Measurements from ENCODE around the gene CYFIP1. TPM values are rescaled to one million over a fixed set of nuclear protein-coding genes. Genes with fewer than 3 reads are reported as not detected.

CYFIP1 gene
- total RNA-seq, 2 experiments from 2014 or later: 8.8 to 9.3 TPM

DNA sequence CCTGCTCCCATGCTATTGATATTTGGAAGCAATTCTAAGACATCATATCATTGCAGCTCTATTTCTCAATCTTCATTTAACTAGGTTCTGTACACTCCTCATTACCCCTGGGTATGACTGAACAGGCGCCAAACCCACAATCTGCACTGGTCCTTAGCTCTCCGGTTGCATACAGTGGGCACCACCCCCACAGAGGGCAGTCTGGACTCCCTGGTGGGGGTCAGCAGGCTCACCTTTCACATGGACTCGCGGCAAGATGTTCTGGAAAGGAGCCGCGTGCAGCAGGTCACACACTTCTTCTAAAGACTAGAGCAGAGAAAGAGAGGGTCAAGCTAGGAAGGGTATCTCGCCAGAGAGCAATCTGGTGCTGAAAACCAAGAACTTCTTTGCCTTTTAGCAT lies 105.2 kb downstream of the CYFIP1 start:
- H3K36me3 Mint-ChIP-seq (ENCODE audit: low read depth): peaks cover 4% of the 10 kb centered on the region

DNA sequence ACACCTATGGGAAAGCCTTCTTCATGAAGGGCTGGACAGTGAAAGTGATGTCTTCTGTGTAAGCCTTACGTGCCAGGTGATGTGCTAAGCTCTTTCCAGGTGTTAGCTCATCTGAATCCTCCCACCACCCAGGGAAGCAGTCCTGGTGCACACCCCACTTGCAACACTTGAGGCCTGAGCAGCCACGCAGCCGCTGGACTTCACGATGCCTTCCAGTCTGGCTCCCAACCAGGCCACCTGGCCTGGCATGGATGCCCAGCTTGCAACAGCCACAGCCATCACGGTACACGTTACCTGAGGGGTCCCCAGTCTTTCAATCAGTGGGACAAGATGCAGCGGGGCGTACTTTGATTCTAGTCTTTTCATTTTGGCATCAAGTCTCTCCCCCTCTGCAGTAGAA lies 105.9 kb downstream of the CYFIP1 start:
- Mint-ChIP-seq H3K9me3 (ENCODE audit: insufficient read depth) (no peaks in the 10 kb centered on the region), H3K4me3 (no peak overlapping the region), H3K27me3 (ENCODE audit: low read depth) (no peaks in the 10 kb centered on the region), H3K27ac (no peak overlapping the region), H3K4me1 (ENCODE audit: low read depth) (no peaks in the 10 kb centered on the region), H3K36me3 (ENCODE audit: low read depth) (peaks cover 7% of the 10 kb centered on the region)
- DNase-seq: no peak
- ATAC-seq: no peak
- POLR2A ChIA-PET: no interaction called here
- CTCF ChIA-PET: no interaction called here

More for the DNA sequence above, 105.2 kb downstream of the CYFIP1 start:
- H3K4me1 Mint-ChIP-seq (ENCODE audit: low read depth): no peaks in the 10 kb centered on the region
- H3K27me3 Mint-ChIP-seq (ENCODE audit: low read depth): no peaks in the 10 kb centered on the region
- POLR2A ChIA-PET: no interaction called here
- CTCF ChIA-PET: no interaction called here
- no peak overlapping the region for H3K27ac Mint-ChIP-seq
- H3K9me3 Mint-ChIP-seq (ENCODE audit: insufficient read depth): no peaks in the 10 kb centered on the region
- no peak overlapping the region for H3K4me3 Mint-ChIP-seq
- ATAC-seq (no peak), DNase-seq (no peak)

DNA sequence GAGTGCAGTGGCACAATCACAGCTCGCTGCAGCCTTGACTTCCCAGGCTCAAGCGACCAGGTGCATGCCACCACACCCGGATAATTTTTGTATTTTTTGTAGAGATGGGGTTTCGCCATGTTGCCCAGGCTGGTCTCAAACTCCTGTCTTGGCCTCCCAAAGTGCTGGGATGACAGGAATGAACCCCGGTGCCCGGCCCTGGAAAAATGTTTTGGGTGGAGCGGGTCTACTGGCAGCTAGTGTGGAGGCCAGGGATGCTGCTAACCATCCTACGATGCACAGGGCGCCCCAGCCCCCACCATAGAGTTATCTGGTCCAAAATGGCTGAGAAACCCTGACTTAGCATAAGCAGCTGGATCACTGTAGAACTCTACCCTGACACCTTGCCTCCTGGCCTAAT lies 106.3 kb downstream of the CYFIP1 start:
- H3K27me3 Mint-ChIP-seq (ENCODE audit: low read depth): no peaks in the 10 kb centered on the region
- H3K4me1 Mint-ChIP-seq (ENCODE audit: low read depth): no peaks in the 10 kb centered on the region
- ChIA-PET CTCF (no interaction called here), POLR2A (no interaction called here)
- H3K9me3 Mint-ChIP-seq (ENCODE audit: insufficient read depth): no peaks in the 10 kb centered on the region
- ATAC-seq: no peak
- H3K27ac Mint-ChIP-seq: no peak overlapping the region
- no peak for DNase-seq
- no peak overlapping the region for H3K4me3 Mint-ChIP-seq
- H3K36me3 Mint-ChIP-seq (ENCODE audit: low read depth): peaks cover 11% of the 10 kb centered on the region

DNA sequence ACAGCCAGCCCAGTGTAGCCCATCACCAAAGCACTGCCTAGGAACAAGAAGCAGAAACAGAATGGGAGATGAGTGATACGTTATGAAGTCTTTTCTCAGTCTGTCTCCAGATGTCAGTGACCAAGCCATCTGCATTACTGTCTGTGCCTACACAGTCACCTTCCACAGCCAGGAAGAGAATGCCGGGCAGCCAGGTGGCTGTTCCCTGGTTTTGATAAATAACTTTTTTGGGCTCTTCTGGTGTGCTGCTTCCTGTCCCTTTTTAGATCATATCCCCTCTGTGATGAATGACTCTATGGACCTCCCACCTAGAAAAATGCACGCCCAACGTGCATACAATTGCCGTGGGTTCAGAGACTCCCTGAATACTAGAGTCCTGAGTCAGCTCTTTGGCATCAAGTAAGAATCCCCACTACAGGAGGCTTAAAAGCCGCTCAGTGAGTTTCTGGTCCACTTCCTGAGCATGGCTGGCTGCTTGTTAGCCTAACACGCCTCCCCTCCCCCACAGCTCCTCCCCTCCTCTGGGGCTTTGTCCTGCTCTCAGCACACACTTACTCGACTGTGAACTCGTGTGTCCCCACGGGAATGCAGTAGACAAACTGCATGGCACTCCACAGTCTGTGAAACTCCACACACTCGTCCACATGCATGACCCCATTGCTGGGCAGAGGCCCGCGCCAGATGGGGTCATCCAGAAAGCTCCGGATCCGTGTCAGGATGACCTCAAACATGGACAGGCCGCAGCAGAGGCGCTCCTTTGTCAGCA lies 107.0 kb downstream of the CYFIP1 start:
- ATAC-seq: no peak
- no peak for DNase-seq

DNA sequence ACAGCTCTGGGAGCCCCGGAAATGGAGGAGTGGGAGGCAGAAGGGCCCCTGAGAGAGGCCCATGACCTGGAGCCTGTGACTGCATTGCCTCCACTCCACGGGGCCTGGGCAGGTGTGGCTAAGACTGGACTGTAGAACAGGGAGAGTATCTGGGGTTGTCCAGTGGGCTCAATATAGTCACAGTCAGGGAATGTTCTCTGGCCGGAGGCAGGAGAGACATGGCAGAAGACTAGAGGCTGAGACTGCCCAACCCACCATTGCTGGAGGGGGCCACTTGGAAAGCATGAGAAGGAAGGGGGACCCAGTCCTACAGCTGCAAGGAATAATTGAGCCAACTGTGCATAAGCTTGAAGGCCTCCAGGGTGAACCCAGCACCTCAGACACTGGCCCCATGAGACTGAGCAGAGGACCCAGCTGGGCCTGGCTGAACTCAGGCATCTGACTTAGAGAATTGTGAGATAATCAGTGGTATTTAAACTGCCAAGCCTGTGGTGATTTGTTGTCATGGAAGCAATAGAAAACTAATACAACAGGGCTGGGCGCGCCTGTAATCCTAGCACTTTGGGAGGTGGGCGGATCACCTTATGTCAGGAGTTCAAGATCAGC lies 108.6 kb downstream of the CYFIP1 start:
- Mint-ChIP-seq H3K36me3 (ENCODE audit: low read depth) (peaks cover 24% of the 10 kb centered on the region), H3K4me1 (ENCODE audit: low read depth) (no peaks in the 10 kb centered on the region), H3K9me3 (ENCODE audit: insufficient read depth) (no peaks in the 10 kb centered on the region), H3K27ac (no peak overlapping the region), H3K4me3 (no peak overlapping the region), H3K27me3 (ENCODE audit: low read depth) (no peaks in the 10 kb centered on the region)
- POLR2A ChIA-PET: no interaction called here
- CTCF ChIA-PET: no interaction called here
- ATAC-seq (no peak), DNase-seq (no peak)

More for the DNA sequence above, 107.0 kb downstream of the CYFIP1 start:
- ChIA-PET CTCF (no interaction called here), POLR2A (no interaction called here)
- Mint-ChIP-seq H3K9me3 (ENCODE audit: insufficient read depth) (no peaks in the 10 kb centered on the region), H3K27ac (no peak overlapping the region), H3K36me3 (ENCODE audit: low read depth) (peaks cover 14% of the 10 kb centered on the region), H3K4me3 (no peak overlapping the region), H3K4me1 (ENCODE audit: low read depth) (no peaks in the 10 kb centered on the region), H3K27me3 (ENCODE audit: low read depth) (no peaks in the 10 kb centered on the region)

DNA sequence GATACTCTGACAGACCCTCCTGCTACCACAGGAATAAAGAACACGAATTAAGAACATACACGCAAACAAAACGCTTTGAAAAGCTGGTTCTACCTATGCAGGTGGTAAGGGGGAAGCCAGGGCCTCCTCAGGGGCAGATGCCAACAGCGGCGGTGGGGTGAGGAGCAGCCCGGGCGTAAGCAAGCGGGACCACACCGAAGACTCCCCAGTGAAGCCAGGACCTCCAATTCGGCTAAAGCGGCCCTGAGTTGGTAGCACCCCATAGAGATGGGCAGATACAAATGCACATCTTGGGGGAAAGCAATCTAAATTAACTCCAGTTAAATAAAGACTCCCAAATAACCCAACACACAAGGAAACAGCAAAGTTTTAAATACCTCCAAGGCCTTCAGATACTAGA lies 109.3 kb downstream of the CYFIP1 start:
- no peak for ATAC-seq
- ChIA-PET CTCF (no interaction called here), POLR2A (no interaction called here)
- H3K27ac Mint-ChIP-seq: no peak overlapping the region
- H3K27me3 Mint-ChIP-seq (ENCODE audit: low read depth): no peaks in the 10 kb centered on the region
- no peaks in the 10 kb centered on the region for H3K9me3 Mint-ChIP-seq (ENCODE audit: insufficient read depth)
- H3K4me3 Mint-ChIP-seq: no peak overlapping the region
- peaks cover 31% of the 10 kb centered on the region for H3K36me3 Mint-ChIP-seq (ENCODE audit: low read depth)
- no peak for DNase-seq
- peaks cover 2% of the 10 kb centered on the region for H3K4me1 Mint-ChIP-seq (ENCODE audit: low read depth)

DNA sequence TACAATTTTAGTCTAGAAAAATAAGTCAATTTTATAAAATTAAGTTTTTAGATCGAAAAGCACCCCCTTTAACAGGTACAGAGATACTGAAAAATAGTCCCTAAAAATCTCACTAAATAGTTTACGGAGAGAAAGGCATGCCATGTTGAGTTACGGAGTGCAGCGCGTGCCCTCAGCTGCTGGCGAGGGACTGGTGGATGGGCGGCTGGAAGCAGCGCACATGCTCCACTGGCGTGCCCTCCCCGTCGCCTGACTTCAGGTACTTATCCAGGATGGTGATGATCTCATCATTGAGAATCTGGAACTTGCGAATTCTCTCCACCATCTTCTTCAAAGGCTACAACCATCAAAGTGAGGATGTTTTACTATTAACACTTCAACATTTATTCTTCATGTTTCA lies 110.3 kb downstream of the CYFIP1 start:
- H3K9me3 Mint-ChIP-seq (ENCODE audit: insufficient read depth): no peaks in the 10 kb centered on the region
- peaks cover 36% of the 10 kb centered on the region for H3K36me3 Mint-ChIP-seq (ENCODE audit: low read depth)
- H3K27ac Mint-ChIP-seq: no peak overlapping the region
- CTCF ChIA-PET: no interaction called here
- H3K27me3 Mint-ChIP-seq (ENCODE audit: low read depth): no peaks in the 10 kb centered on the region
- no peak for DNase-seq
- POLR2A ChIA-PET: interaction anchor here (1.1 kb wide), 1 partner anchor 29 kb away, joined by 3 read pairs; no protein-coding TSS in a partner anchor
- no peak overlapping the region for H3K4me3 Mint-ChIP-seq
- no peak for ATAC-seq
- peaks cover 3% of the 10 kb centered on the region for H3K4me1 Mint-ChIP-seq (ENCODE audit: low read depth)

DNA sequence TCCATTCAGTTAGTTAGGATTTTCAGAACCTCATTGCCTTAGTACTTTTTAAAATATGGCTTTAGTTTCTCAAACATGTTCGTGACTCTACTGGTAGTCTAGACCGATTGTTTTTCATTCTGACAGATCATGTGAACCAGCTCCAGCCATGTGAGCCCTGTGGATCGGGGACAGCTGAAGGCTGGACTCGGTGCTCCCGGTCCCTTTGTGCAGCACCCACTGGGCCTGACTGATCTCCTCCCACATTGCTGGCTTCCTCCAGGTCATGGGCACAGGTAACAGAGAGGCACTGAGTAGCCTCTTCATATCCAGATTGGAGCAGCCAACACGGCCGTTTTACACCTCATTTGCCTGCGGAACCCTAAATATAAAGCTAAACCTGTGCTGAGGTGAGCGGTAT lies 111.2 kb downstream of the CYFIP1 start:
- Mint-ChIP-seq H3K4me1 (ENCODE audit: low read depth) (peaks cover 3% of the 10 kb centered on the region), H3K4me3 (no peak overlapping the region), H3K36me3 (ENCODE audit: low read depth) (peaks cover 44% of the 10 kb centered on the region), H3K9me3 (ENCODE audit: insufficient read depth) (no peaks in the 10 kb centered on the region), H3K27me3 (ENCODE audit: low read depth) (no peaks in the 10 kb centered on the region), H3K27ac (no peak overlapping the region)
- no peak for ATAC-seq
- no peak for DNase-seq
- ChIA-PET POLR2A (interaction anchor here (1.1 kb wide), 1 partner anchor 28 kb away, joined by 3 read pairs; no protein-coding TSS in a partner anchor), CTCF (no interaction called here)

DNA sequence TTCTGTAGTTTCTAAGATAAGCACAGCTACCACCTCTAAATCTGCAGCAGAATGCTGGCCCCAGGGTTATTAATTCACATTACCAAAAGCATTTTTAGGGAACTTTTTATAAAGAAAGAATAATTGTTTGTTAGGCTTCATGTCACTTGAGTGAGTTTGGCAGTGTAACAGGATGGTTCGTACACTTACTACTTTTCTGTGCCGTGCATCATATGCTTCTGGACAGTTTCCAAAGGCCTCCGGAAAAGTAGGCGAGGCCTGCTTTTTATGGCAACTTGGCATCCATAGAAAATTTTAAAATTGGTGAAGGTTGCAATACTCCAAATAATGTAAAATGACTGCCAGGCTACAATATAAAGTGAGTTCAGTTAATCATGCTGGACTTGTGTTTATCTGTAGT lies 111.7 kb downstream of the CYFIP1 start:
- Mint-ChIP-seq H3K4me1 (ENCODE audit: low read depth) (peaks cover 3% of the 10 kb centered on the region), H3K27me3 (ENCODE audit: low read depth) (no peaks in the 10 kb centered on the region), H3K36me3 (ENCODE audit: low read depth) (peaks cover 48% of the 10 kb centered on the region), H3K9me3 (ENCODE audit: insufficient read depth) (no peaks in the 10 kb centered on the region), H3K27ac (no peak overlapping the region), H3K4me3 (no peak overlapping the region)
- ChIA-PET CTCF (no interaction called here), POLR2A (no interaction called here)
- DNase-seq (no peak), ATAC-seq (no peak)

DNA sequence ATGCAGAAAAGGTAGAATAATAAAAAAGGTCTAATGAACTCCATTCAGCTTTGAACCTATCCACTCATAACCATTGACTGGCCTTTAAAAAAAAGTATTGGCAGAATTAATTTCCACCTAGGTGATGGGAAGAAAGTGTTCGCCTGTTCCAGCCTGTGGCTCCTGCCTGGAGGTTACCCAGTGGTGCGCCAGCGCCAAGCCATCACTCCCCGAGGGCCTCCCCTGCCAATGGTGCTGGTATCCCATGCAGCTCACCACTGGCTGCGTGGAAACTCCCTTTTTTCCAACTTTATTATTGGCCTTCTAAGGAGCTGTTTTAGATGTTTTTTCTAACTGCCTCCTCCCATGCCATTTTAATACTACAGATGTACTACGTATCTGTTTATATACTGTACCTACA lies 112.3 kb downstream of the CYFIP1 start:
- DNase-seq: no peak
- POLR2A ChIA-PET: no interaction called here
- H3K4me1 Mint-ChIP-seq (ENCODE audit: low read depth): peaks cover 3% of the 10 kb centered on the region
- CTCF ChIA-PET: no interaction called here
- no peaks in the 10 kb centered on the region for H3K27me3 Mint-ChIP-seq (ENCODE audit: low read depth)
- H3K27ac Mint-ChIP-seq: no peak overlapping the region
- H3K4me3 Mint-ChIP-seq: no peak overlapping the region
- ATAC-seq: no peak
- no peaks in the 10 kb centered on the region for H3K9me3 Mint-ChIP-seq (ENCODE audit: insufficient read depth)
- peaks cover 52% of the 10 kb centered on the region for H3K36me3 Mint-ChIP-seq (ENCODE audit: low read depth)

DNA sequence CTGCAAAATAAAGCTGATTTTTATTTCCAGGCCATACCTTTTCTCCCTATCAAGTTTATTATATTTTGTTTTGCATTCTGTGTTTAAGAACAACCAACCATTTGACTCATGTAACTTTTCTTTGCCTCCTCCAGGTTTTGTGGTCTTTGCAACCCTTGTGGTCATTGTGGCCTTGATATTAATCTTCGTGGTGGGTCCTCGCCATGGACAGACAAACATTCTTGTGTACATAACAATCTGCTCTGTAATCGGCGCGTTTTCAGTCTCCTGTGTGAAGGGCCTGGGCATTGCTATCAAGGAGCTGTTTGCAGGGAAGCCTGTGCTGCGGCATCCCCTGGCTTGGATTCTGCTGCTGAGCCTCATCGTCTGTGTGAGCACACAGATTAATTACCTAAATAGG lies 114.1 kb downstream of the CYFIP1 start:
- H3K27me3 Mint-ChIP-seq (ENCODE audit: low read depth): no peaks in the 10 kb centered on the region
- ATAC-seq (no peak), DNase-seq (no peak)
- H3K4me1 Mint-ChIP-seq (ENCODE audit: low read depth): peaks cover 3% of the 10 kb centered on the region
- no peak overlapping the region for H3K4me3 Mint-ChIP-seq
- no peak overlapping the region for H3K27ac Mint-ChIP-seq
- peaks cover 64% of the 10 kb centered on the region for H3K36me3 Mint-ChIP-seq (ENCODE audit: low read depth)
- H3K9me3 Mint-ChIP-seq (ENCODE audit: insufficient read depth): no peaks in the 10 kb centered on the region
- CTCF ChIA-PET: no interaction called here
- POLR2A ChIA-PET: no interaction called here

DNA sequence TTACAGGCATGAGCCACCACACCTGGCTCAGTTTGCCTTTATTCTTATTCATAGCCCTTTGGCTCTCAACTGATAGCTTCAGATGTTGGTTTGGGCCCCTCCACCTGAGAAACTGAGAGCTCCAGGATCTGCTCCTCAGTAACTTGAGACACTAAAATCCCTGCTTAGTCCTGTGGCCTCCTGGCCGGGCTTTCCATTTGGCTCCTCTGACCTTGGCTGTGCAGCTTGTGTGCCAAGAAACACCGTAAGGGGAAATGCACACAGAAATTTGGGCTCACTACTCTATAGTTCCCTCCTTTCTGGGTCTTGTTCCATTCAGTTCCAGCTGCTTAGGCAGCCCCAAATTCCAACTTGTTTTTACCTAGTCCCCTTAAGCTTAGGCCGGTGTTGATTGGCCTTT lies 116.8 kb downstream of the CYFIP1 start:
- H3K27me3 Mint-ChIP-seq (ENCODE audit: low read depth): no peaks in the 10 kb centered on the region
- H3K4me1 Mint-ChIP-seq (ENCODE audit: low read depth): peaks cover 3% of the 10 kb centered on the region
- H3K36me3 Mint-ChIP-seq (ENCODE audit: low read depth): peaks cover 68% of the 10 kb centered on the region
- ATAC-seq: no peak
- H3K9me3 Mint-ChIP-seq (ENCODE audit: insufficient read depth): no peaks in the 10 kb centered on the region
- ChIA-PET POLR2A (no interaction called here), CTCF (no interaction called here)
- no peak overlapping the region for H3K4me3 Mint-ChIP-seq
- H3K27ac Mint-ChIP-seq: no peak overlapping the region
- no peak for DNase-seq

DNA sequence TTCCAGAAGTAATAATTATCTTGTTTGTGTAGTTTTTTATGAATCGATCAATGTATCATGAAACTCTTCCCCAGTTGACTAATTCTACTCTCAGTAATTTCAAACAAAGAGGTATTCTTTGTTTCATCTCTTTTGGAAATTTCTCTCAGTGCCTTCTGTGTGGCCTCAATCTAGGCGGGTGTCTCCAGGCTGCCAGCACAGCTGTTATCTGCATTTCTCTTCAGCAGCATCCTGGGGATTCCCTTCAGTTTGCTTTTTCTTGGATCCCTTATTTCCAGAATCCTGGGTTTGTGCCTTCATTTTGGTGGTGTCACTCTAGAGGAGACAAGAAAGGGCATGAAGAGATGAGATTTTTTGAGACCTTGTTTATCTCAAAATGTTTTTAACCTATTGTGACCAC lies 119.0 kb downstream of the CYFIP1 start:
- no peak for DNase-seq
- no peak overlapping the region for H3K27ac Mint-ChIP-seq
- H3K4me3 Mint-ChIP-seq: no peak overlapping the region
- peaks cover 3% of the 10 kb centered on the region for H3K4me1 Mint-ChIP-seq (ENCODE audit: low read depth)
- no peaks in the 10 kb centered on the region for H3K9me3 Mint-ChIP-seq (ENCODE audit: insufficient read depth)
- peaks cover 61% of the 10 kb centered on the region for H3K36me3 Mint-ChIP-seq (ENCODE audit: low read depth)
- no peak for ATAC-seq
- POLR2A ChIA-PET: no interaction called here
- CTCF ChIA-PET: no interaction called here
- H3K27me3 Mint-ChIP-seq (ENCODE audit: low read depth): no peaks in the 10 kb centered on the region
